Inflammatory macrophage treated with lipopolysaccharide for 4 hours (primary cell): ENCODE measurements around the gene HNF4A.
"Not testable (repeated sequence)": the region's sequence is repeated elsewhere in the genome, so short reads cannot be mapped to it uniquely, and the experiment has no call there.

ENCODE experiments used
- DNase-seq: peaks from one replicate; pipeline ENCODE4 v3.0.0-alpha.2; 2020

Gene HNF4A

GRCh38 chr20:44345941-44346340 is 9.6 kb upstream of the HNF4A start:
- not testable (repeated sequence) for DNase-seq

- no peak for DNase-seq
These were observed 7.3 kb upstream of the HNF4A start for GRCh38 chr20:44348168-44348659.

- DNase-seq, result no peak
These were observed 6.2 kb upstream of the HNF4A start for GRCh38 chr20:44349349-44349748.

GRCh38 chr20:44350567-44350966 is 4.9 kb upstream of the HNF4A start:
- DNase-seq, result no peak

- no peak for DNase-seq
These were observed 461 bp upstream of the HNF4A start for GRCh38 chr20:44354979-44355497.

- DNase-seq, result no peak
These were observed 839 bp downstream of the HNF4A start for GRCh38 chr20:44356353-44356723.

GRCh38 chr20:44357020-44357419 is 1.5 kb downstream of the HNF4A start:
- no peak for DNase-seq

GRCh38 chr20:44357555-44358125 is 2.1 kb downstream of the HNF4A start:
- DNase-seq, result no peak

GRCh38 chr20:44358776-44359175 is 3.3 kb downstream of the HNF4A start:
- no peak for DNase-seq

- DNase-seq, result no peak
These were observed 4.7 kb downstream of the HNF4A start for GRCh38 chr20:44360221-44360620.

GRCh38 chr20:44361021-44361420 is 5.5 kb downstream of the HNF4A start:
- no peak for DNase-seq

GRCh38 chr20:44362466-44362940 is 7.0 kb downstream of the HNF4A start:
- DNase-seq, result no peak

GRCh38 chr20:44364068-44364467 is 8.6 kb downstream of the HNF4A start:
- no peak for DNase-seq

- DNase-seq, result no peak
These were observed 9.3 kb downstream of the HNF4A start for GRCh38 chr20:44364780-44365179.

GRCh38 chr20:44367746-44368145 is 12.2 kb downstream of the HNF4A start:
- DNase-seq, result no peak

GRCh38 chr20:44370639-44371218 is 15.2 kb downstream of the HNF4A start:
- DNase-seq, result no peak

- DNase-seq, result no peak
These were observed 27.1 kb downstream of the HNF4A start for GRCh38 chr20:44382641-44383040.

- DNase-seq, result peak; percentile 67
These were observed 29.0 kb downstream of the HNF4A start for GRCh38 chr20:44384423-44385027.

- peak; percentile 65 for DNase-seq
These were observed 33.0 kb downstream of the HNF4A start for GRCh38 chr20:44388466-44389023.

GRCh38 chr20:44389871-44390270 is 34.4 kb downstream of the HNF4A start:
- DNase-seq, result no peak

- no peak for DNase-seq
These were observed 34.8 kb downstream of the HNF4A start for GRCh38 chr20:44390280-44390679.

GRCh38 chr20:44392088-44392775 is 36.7 kb downstream of the HNF4A start:
- no peak for DNase-seq
